HG02943 (cell line): ENCODE data around the gene EVPL.

Source experiments
- ATAC-seq: cut with Tn5 transposase; IDR thresholded peaks from one replicate; pipeline ENCODE4 v1.9.1; 2021; ENCODE audit warnings: mild to moderate bottlenecking, low read depth, moderate library complexity; ENCODE audit not compliant: unreplicated experiment

The EVPL gene

DNA sequence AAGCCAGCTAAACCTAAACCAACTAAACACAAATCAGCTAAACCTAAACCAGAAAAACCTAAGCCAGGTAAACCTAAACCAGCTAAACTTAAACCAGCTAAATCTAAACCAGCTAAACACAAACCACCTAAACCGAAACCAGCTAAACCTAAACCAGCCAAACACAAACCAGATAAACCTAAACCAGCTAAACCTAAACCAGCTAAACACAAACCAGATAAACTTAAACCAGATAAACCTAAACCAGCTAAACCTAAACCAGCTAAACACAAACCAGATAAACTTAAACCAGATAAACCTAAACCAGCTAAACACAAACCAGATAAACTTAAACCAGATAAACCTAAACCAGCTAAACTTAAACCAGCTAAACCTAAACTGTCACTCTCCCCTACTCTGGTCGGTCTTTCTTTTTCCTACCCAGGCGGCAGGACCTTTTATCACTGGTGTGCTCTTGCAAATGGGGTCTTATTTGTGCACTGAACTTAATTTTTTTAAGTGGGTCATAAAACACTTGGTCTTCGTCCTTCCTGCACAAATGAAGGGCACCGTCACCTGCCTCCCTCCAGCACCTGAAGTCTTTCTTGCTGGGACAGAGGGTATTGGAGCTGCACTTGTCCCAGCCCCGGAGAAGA, 7.2 kb downstream of the EVPL start:
- ATAC-seq, result no peak

DNA sequence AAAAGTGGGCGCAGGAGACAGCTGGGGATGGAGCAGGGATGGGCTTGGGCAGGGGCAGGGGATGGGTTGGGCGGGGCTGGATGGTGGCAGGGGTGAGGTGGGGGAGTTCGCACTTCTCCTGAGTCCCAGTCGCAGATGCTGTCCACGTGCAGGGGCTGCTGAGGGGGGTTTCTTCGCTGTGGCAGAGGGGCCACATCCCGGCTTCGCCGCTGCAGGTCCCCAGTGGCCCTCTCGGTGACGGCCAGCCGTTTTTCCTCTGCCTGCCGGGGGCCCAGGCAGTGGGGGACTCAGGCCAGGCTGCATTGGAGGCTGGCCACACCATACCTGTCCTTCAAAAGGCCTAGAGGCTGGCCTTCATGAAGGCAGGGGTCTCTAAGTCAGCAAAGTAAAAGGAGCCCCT, 8.3 kb downstream of the EVPL start:
- ATAC-seq, result no peak

DNA sequence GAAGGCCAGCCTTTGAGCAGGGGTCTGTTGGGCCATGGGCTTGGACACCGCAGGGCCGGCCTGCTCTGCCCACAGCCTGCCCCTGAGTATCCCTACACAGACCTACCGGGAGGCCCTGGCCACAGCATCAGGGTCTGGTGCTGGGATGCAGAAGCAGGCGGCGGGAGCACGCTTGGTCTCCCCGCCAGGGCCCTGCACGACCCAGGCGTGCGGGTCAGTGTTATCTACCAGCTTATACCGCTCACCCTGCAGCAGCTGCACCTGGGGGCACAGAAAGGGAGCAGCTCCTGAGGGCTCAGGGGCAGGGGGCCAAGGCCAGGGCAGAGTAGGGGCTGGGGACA, 8.8 kb downstream of the EVPL start:
- no peak for ATAC-seq

DNA sequence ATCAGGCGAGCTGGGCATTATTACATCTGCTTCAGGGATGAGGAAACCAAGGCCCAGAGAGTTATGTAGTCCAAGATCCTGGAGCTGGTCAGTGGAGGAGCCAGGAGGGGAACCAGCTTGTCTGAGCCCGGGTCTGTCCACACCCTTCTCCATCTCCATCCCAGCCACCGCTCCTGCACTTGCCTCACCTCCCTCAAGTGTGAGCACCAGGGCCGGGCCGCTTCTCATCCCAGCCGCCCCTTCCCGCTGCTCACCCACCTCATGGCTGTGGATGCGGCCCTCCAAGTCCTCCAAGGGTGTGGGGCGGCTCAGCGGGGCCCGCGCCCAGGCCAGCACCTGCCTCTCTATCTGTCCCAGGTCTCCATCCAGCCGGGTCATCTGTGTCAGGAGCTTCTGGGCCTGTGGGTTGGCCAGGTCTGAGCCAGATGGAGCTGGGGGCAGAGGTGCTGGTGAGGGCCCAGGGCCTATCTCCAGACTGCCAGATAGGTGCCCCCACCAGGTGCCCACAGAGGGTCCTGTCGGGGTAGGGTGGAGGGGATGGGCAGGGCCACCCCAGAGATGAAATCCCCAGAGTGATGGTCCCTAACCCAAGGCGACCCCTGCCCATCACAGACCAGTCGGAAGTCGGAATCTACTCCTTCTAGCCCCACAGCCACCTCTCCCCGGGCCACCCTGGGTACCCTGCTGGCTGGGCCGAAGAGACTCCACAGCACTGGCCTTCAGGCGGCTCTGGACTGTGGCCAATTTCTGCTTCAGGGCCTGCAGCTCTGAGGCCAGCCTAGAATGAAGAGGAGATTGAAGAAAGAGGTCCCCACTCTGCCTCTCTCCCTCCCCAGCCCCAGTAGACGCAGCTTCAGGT, 9.4 kb downstream of the EVPL start:
- no peak for ATAC-seq

DNA sequence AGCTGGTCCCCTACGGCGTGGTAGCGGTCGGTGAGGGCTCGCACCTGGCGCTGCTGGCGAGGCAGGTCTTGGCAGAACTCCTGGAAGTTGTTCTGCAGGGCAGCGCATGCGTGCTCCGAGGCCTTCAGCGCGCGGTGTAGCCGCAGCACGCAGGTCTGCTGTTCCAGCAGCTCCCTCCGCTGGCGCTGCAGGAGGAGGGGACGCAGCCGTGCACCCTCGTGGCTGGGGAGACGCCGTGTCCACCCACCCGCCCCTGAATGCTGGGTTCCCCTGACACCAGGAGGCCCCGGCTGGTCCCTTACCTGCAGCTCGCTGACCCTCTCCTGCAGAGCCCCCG, 12.2 kb downstream of the EVPL start:
- ATAC-seq, result no peak

DNA sequence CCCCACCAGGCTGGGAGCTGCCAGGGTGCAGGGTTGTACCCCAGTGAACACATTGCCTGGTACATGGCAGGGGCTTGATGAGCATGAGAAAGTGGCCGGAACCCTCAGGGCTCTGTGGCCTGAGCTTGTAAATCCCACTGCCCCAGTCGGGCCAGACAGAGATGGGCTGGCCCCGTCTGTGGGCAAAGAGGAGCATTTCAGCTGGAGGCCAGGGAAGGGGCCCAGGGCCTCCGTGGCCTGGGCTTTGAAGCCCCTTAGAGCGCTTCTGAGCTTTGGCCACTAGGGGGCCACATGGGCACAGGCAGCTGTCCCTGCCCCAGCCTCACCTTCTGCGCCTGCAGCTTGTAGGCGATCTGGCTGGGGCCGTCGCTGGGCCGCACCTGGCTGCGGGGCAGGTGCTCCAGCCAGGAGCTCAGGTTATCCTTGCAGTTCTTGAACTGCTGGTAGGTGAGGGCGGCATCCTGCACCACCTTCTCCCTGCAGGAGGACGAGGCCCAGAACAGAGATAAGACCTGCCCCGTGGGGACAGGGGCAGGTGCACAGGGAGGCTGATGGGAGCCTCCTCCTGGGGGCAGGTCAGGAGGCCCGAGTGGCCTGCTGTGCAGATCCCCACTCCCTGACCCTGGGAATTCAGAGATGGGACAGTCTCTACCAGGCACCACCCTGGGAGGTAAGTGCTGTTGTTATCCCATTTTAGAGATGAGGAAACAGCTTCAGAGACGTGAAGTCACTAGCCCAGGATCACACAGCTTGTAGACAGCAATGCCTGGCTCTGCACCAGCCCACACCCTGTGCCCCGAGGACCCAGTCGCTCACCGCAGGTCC, 12.8 kb downstream of the EVPL start:
- ATAC-seq, result no peak

DNA sequence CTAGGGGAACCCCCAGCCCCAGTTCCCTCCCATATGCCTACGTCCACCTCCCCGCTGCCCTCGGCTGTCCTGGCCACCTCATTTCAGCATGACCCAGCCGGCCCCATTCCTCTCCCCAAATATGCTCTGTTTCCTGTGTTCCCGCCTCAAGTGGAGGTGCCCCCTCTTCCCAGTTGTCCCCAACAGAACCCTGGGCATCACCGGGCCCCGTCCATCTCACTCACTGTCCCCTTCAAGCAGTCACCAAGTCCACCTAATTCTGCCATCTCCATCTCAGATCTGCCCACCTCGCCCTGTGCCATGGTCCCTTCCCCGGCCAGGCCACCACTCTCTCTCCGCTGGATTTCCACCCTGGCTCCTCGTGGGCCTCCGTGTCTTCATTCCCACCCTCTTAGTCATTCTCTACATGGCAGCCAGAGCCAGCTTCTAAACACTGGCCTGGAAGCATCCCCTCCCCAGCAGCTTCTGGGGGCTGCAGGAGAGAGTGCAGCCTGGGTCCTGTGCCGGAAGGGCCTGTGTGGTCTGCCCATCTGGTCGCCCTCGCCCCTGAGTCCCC, 13.7 kb downstream of the EVPL start:
- no peak for ATAC-seq

DNA sequence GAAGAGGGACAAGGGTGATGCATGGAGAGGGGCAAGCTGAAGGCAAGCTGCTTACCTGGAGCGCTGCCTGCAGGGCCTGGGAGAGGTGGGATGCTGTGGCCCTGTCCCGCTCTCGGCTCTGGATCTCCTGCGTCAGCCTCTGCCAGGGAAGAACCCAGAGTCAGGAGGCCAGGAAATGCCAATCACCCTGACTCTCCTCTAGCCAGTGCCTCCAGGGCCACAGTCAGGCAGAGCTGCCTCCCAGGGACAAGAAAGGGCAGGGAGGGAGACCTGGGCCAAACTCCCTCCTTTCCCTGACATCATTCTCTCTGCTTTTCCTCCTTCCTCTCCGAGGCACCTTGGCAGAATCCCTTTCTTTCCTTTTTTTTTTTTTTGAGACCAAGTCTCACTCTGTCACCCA, 15.2 kb downstream of the EVPL start:
- ATAC-seq, result no peak

DNA sequence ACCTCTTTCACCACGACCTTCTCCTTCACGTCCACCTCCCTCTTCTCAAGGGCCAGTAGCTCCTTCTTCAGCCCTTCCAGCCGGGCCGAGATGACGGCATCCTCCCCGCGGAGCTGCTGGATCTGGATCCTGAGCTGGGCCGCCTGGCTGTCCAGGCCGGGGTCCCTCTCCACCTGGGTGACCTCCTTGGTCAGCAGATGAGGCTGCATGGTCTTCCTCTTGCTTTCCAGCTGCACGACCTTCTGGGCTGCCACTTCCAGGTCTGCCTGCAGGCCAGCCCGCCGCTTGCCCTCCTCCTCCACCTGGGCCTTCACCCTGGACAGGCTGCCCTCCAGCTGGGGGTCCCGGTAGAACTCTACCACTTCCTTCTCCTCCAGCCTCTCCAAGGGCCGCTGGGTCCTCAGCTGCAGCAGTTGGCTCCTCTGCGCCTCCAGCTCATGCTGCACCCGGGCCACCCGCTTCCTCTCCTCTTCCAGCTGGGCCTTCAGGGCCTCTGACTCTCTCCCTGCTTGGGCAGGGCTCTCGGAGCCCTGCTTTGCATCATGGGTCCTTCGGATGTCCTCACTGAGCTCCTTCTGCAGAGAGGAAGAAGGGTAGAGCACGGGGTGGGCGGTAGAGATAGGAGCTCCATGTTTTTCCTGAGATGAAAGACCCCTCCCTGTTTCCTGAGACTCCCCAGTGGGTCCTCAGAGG, 17.0 kb downstream of the EVPL start:
- no peak for ATAC-seq

DNA sequence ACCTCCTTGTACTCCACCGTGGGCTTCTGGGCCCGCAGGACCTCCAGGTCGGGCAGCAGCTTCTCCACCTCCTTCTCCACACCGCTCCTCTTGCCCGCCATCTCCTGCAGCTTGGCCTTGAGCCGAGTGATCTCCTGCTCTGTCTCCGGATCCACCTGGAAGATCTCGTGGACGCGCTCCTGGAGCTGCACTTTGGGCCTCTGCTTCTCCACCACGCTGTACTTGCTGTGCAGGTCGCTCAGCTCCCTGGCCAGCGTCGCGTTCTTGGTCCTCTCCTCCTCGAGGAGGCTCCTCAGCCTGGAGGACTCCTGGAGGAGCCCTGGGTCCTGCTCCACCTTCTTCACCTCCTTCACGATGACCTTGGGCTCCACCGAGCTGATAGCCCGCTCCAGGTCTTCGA, 17.7 kb downstream of the EVPL start:
- ATAC-seq, result no peak

DNA sequence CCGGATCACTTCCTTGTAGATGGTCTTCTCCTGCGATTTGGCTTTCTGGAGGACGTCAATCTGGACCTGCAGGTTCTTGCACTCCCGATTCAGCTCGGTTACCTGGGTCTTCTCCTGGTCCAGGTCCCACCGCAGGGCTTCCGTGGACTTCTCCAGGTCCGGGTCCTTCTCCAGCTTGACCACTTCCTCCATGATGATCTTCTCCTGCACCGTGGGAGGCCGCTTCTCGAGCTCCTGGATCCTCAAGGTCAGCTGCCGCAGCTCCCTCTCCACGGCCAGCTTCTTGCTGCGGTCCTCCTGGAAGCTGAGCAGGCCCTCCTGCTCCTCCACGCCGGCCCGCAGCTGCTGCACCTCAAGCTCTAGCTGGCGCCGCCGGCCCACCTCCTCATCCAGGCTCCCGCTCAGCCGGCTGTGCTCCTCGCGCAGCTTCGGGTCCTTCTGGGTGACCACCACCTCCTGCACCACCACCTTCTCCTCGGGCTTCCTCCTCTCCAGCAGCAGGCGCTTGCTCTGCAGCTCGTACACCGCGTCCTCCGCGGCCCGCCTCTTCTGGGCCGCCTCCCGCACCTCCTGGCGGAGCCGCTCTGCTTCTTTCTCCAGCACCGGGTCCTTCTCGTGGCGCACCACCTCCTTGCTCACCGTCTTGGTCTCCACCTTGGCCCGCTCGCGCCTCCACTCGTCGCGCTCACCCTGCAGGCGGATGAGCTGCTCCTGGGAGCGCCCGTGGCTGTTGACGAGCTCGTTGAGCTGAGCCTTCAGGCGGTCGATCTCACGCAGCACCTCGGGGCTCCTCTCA, 18.3 kb downstream of the EVPL start:
- no peak for ATAC-seq

DNA sequence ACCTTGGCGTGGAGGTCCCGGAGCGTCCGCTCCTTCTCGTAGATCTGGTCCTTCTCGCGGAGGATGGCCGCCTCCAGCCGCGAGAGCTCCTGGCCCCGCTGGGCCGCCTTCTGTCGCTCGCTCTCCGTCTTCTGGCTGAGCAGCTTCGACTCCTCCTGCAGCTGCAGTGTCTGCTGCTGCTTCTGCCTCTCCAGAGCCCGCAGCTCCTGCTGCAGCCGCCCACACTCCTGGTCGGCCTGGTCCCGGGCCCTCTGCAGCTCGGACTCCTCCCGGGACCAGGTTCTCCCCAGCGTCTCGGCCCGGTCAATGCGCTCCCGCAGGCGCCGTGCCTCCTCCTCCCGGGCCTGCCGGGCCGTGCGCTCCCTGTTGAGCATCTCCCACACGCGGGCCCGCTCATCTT, 18.9 kb downstream of the EVPL start:
- ATAC-seq, result no peak

DNA sequence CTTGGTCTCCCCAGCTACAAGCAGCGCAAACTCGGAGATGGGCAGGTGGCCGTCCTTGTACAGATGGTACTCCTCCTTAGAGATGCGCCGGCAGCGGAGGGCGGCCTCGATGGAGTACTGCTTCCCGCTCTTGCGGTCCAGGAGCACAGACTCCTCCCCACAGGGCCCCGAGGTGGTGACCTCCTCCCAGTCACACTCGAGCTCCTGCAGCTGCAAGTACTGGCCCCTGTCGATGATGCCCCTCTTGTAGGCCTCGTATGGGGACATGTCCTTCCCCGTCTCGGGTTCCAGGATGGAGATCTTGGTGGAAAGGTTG, 19.3 kb downstream of the EVPL start:
- ATAC-seq, result no peak

DNA sequence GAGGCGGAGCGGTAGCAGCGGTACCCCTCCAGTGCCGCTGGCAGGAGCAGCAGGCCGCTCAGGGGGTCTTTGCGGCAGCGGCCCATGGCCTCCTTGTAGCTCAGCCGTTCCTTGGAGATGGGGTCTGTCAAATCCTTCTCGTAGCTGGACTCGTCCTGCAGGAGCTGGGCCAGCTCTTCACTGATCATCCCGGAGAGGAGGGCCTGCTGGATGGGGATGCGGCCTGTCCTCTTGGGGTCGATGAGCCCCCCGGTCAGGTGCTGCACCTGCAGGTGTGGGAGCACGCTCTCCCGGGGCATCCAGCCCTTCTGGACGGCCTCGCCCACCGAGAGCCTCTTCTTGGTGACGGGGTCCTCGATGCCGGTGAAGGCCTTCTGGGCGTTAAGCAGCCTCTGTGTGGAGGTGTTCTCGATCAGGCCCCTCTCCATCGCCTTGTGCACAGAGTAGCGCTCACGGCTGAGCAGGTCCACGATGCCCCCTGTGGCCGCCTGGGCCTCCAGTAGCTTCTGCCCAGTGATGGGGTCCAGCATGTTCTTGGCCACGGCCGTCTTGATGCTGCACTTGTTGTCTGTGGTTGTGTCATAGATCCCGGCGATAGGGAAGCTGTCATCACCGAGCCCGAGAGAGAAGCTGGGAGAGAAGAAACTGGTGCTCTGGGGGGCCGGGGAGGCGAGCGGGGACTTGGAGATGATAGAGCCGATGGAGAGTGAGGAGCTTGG, 19.8 kb downstream of the EVPL start:
- ATAC-seq, result no peak

DNA sequence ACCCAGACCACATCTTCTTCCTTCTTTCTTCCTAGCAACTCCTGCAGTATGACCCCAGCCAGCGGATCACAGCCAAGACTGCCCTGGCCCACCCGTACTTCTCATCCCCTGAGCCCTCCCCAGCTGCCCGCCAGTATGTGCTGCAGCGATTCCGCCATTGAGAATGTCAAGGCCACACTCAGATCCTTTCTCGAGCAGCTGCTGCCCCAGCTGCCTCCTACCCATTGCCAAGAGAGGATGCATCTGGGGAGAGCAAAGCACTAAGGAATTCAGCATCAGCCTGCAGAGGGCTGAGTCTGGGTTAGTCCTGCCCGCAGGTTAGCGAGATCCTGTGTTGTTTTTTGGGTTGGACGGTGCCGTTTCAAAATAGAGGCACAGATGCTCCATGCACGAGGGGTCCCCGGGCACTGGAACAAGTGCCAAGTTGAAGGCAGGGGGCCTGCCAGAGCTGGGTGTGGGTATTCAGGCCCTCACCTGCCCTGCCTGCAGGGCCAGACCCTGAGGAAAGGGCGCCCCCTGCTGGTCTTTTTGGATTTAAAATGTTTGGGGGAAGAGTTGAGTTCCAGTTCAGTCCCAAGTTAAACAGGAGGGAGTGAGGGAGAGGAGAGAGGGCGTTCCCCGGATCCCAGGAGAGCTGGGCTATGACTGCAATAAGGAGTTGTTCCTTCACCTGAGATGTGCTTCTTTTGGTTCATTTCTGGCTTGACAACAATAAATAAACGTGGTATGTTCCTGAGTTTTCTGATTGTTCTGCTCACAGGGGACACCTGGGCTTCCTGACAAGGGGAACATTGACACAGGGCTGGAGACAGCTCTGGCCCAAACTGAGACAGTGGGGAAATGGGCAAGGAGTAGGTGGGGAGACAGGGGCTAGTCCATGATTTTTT, 21.6 kb downstream of the EVPL start:
- no peak for ATAC-seq

DNA sequence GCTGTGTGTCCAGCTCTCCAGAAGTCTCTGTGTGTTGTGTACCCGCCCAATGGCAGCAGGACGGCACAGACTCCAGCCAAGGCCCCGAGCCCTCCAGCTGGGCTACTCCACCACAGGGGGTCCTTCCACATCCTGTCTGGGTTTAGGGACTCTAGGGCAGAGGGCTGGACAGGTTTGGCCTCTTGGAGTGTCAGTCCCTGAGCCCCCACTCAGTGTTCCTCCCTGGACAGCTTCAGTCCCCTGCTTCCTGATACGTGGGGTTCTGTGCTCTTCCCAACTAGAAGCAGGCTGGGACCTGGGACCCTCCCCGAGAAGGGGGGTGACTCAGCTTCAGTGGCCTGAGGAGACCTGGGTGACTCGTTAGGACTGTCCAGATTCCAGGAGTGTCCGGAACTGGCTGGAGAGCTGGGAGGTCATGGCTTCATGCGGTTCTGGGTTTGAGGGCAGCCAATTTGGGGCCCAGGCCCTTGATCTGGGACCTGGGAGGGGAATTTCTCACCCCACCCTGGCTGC, 22.3 kb downstream of the EVPL start:
- ATAC-seq, result no peak

DNA sequence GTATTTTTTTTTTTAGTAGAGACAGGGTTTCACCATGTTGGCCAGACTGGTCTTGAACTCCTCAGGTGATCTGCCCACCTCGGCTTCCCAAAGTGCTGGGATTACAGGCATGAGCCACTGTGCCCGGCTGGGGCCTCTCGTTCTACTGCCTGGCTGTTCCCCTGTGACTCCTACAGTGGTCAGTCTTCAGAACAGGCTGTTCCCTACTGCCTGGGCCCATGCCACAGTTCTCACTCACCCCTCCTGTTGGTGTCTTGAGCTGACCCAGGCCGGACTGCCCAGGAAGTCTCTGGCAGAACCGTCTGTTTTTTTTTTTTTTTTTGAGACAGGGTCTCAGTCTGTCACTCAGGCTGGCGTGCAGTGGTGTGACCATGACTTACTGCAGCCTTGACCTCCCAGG, 23.2 kb downstream of the EVPL start:
- no peak for ATAC-seq

DNA sequence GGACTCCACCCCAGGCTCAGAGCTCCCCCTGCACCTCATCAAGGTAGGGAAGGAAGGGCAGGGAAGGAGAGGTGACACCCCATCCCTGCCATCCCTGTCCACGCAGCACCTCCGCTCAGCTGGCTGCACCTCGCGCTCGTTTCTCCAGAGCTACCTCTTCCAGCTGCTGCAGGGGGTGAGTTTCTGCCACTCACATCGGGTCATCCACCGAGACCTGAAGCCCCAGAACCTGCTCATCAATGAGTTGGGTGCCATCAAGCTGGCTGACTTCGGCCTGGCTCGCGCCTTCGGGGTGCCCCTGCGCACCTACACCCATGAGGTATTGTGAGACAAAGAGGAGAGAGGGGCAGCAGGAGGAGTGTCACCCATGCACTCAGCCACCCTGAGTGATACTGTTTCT, 25.0 kb downstream of the EVPL start:
- no peak for ATAC-seq
